Measurements from ENCODE around the gene GTF2A2. TPM values are rescaled to one million over a fixed set of nuclear protein-coding genes. Genes with fewer than 3 reads are reported as not detected.

The GTF2A2 gene
- polyA plus RNA-seq, 1 of the 3 experiments (the other 2 are of a cell fraction) = 77.4 TPM

GRCh38 chr15:59694779-59695178, 37.5 kb upstream of the GTF2A2 start:
- Histone ChIP-seq H3K4me3 (ENCODE audit: low read depth in 2 of 2, low read length in 1 of 2) (no peak overlapping the region), H3K4me1 (ENCODE audit: control insufficient read depth in 1 of 2, insufficient read depth in 2 of 2, low read depth in 1 of 2, low read length in 1 of 2) (no peaks in the 10 kb centered on the region; a peak in 2 of 4 replicates), H3K9ac (no peak overlapping the region), H3K4me2 (no peak overlapping the region), H4K20me1 (ENCODE audit: insufficient read depth) (no peaks in the 10 kb centered on the region), H3K9me2 (no peaks in the 10 kb centered on the region), H3K36me3 (replicated peaks in 1 of 2; ENCODE audit: control insufficient read depth in 1 of 2, insufficient read depth in 2 of 2, low read length in 1 of 2) (no peaks in the 10 kb centered on the region), H3K79me2 (ENCODE audit: insufficient read depth) (no peaks in the 10 kb centered on the region), H3F3A (replicated peaks; ENCODE audit: insufficient read depth) (peaks cover 14% of the 10 kb centered on the region), H3K27me3 (ENCODE audit: insufficient read depth) (no peaks in the 10 kb centered on the region), H3K27ac (ENCODE audit: low read depth in 2 of 2, low read length in 1 of 2) (no peak overlapping the region), H3K9me3 (no peaks in the 10 kb centered on the region), H2AFZ (ENCODE audit: low read depth) (no peak overlapping the region)
- DNase-seq = no peak
- WGBS (ENCODE audit: low lambda C conversion rate) = 63% methylated on average over 1 of the region's 1 CpG
- ChIA-PET POLR2A (no interaction called here), CTCF (interaction anchor here (1.1 kb wide), 1 partner anchor 632 kb away, joined by 3 read pairs; no protein-coding TSS in a partner anchor)
- TF ChIP-seq FOXM1 (IDR thresholded peaks at IDR 0.05; ENCODE audit: low read depth) = no peak
- TF ChIP-seq TEAD4 (IDR thresholded peaks at IDR 0.05; ENCODE audit: borderline replicate concordance, insufficient read depth) = no peak

- Histone ChIP-seq H3K4me1 (ENCODE audit: control insufficient read depth in 1 of 2, insufficient read depth in 2 of 2, low read depth in 1 of 2, low read length in 1 of 2) (peaks cover 8 to 13% of the 10 kb centered on the region in 2 experiments; a peak in 3 of 4 replicates), H3K9me2 (no peaks in the 10 kb centered on the region), H3K4me3 (ENCODE audit: low read depth in 2 of 2, low read length in 1 of 2) (no peak overlapping the region; a peak in 1 of 4 replicates), H4K20me1 (ENCODE audit: insufficient read depth) (peaks cover 18% of the 10 kb centered on the region), H3K36me3 (replicated peaks in 1 of 2; ENCODE audit: control insufficient read depth in 1 of 2, insufficient read depth in 2 of 2, low read length in 1 of 2) (peaks cover 0 to 6% of the 10 kb centered on the region in 2 experiments), H3K27me3 (ENCODE audit: insufficient read depth) (no peaks in the 10 kb centered on the region), H3K4me2 (no peak overlapping the region), H3K9ac (no peak overlapping the region), H3K9me3 (no peaks in the 10 kb centered on the region), H2AFZ (ENCODE audit: low read depth) (no peak overlapping the region), H3F3A (replicated peaks; ENCODE audit: insufficient read depth) (peaks cover 15% of the 10 kb centered on the region), H3K79me2 (ENCODE audit: insufficient read depth) (peaks cover 28% of the 10 kb centered on the region), H3K27ac (ENCODE audit: low read depth in 2 of 2, low read length in 1 of 2) (no peak overlapping the region)
- ChIA-PET CTCF (interaction anchor here (0.6 to 3.5 kb wide), 42 partner anchors 9 to 829 kb away, joined by 3 to 32 read pairs (median 4); no protein-coding TSS in a partner anchor), POLR2A (no interaction called here)
- peak; percentile 79 for TF ChIP-seq CTCF (IDR thresholded peaks at IDR 0.05)
- no peak for TF ChIP-seq EP300 (IDR thresholded peaks at IDR 0.05; ENCODE audit: borderline replicate concordance in 1 of 2, low read depth in 1 of 2, low read length in 1 of 2)
- no peak for TF ChIP-seq TCF12 (IDR thresholded peaks at IDR 0.05)
- no peak for TF ChIP-seq TAF1 (IDR thresholded peaks at IDR 0.05; ENCODE audit: borderline replicate concordance, low read depth, low read length)
- TF ChIP-seq REST (IDR thresholded peaks at IDR 0.05; ENCODE audit: low read depth, low read length) = no peak
- TF ChIP-seq RXRA (IDR thresholded peaks at IDR 0.05; ENCODE audit: borderline replicate concordance, low read depth) = no peak
- TF ChIP-seq JUND (IDR thresholded peaks at IDR 0.05) = no peak
- TF ChIP-seq PBX3 (IDR thresholded peaks at IDR 0.05) = no peak
- no peak for TF ChIP-seq NRF1 (IDR thresholded peaks at IDR 0.05; ENCODE audit: low read depth, low read length)
- peak; percentile 65 for TF ChIP-seq SMC3 (IDR thresholded peaks at IDR 0.05; ENCODE audit: low read depth, low read length)
- TF ChIP-seq TEAD4 (IDR thresholded peaks at IDR 0.05; ENCODE audit: borderline replicate concordance, insufficient read depth) = no peak
- no peak for TF ChIP-seq MXI1 (IDR thresholded peaks at IDR 0.05; ENCODE audit: low read depth, low read length)
- TF ChIP-seq EZH2phosphoT487 (IDR thresholded peaks at IDR 0.05; ENCODE audit: borderline replicate concordance, low read depth) = no peak
- no peak for TF ChIP-seq SIN3A (IDR thresholded peaks at IDR 0.05; ENCODE audit: borderline replicate concordance, low read depth, low read length)
- no peak for TF ChIP-seq RCOR1 (IDR thresholded peaks at IDR 0.05; ENCODE audit: low read length)
- TF ChIP-seq FOXJ3 (CRISPR knock-in tag; IDR thresholded peaks at IDR 0.05) = no peak
- no peak for TF ChIP-seq GABPA (IDR thresholded peaks at IDR 0.05; ENCODE audit: low read depth)
- TF ChIP-seq RAD21 (IDR thresholded peaks at IDR 0.05; ENCODE audit: low read length) = peak; percentile 82
- DNase-seq = peak; percentile 16
- 3% methylated on average over 1 of the region's 1 CpG for WGBS (ENCODE audit: low lambda C conversion rate)
Measured at GRCh38 chr15:59691194-59691805, 34.0 kb upstream of the GTF2A2 start.

Measured in SK-N-SH (cell line).